ENCODE measurements around the gene PLD6.
"Not testable (repeated sequence)": the region's sequence is repeated elsewhere in the genome, so short reads cannot be mapped to it uniquely, and the experiment has no call there.

PLD6 gene

GRCh38 chr17:17177176-17177575 is 29.0 kb downstream of the PLD6 start:
- no peak for DNase-seq (ENCODE audit: low read depth, low spot score)

GRCh38 chr17:17176341-17176740 is 29.8 kb downstream of the PLD6 start:
- no peak for DNase-seq (ENCODE audit: low read depth, low spot score)

GRCh38 chr17:17175917-17176316 is 30.2 kb downstream of the PLD6 start:
- no peak for DNase-seq (ENCODE audit: low read depth, low spot score)

GRCh38 chr17:17175340-17175739 is 30.8 kb downstream of the PLD6 start:
- DNase-seq (ENCODE audit: low read depth, low spot score), result no peak

- DNase-seq (ENCODE audit: low read depth, low spot score), result no peak
These were observed 32.2 kb downstream of the PLD6 start for GRCh38 chr17:17173921-17174320.

GRCh38 chr17:17172990-17173389 is 33.1 kb downstream of the PLD6 start:
- no peak for DNase-seq (ENCODE audit: low read depth, low spot score)

GRCh38 chr17:17172001-17172939 is 33.9 kb downstream of the PLD6 start:
- no peak for DNase-seq (ENCODE audit: low read depth, low spot score)

GRCh38 chr17:17171186-17171585 is 34.9 kb downstream of the PLD6 start:
- DNase-seq (ENCODE audit: low read depth, low spot score), result no peak

- DNase-seq (ENCODE audit: low read depth, low spot score), result no peak
These were observed 35.7 kb downstream of the PLD6 start for GRCh38 chr17:17170346-17170985.

- DNase-seq (ENCODE audit: low read depth, low spot score), result no peak
These were observed 36.7 kb downstream of the PLD6 start for GRCh38 chr17:17169396-17169795.

GRCh38 chr17:17168401-17168800 is 37.7 kb downstream of the PLD6 start:
- no peak for DNase-seq (ENCODE audit: low read depth, low spot score)

- DNase-seq (ENCODE audit: low read depth, low spot score), result no peak
These were observed 38.1 kb downstream of the PLD6 start for GRCh38 chr17:17167986-17168385.

GRCh38 chr17:17167356-17167755 is 38.8 kb downstream of the PLD6 start:
- no peak for DNase-seq (ENCODE audit: low read depth, low spot score)

- no peak for DNase-seq (ENCODE audit: low read depth, low spot score)
These were observed 39.7 kb downstream of the PLD6 start for GRCh38 chr17:17166446-17166845.

- no peak for DNase-seq (ENCODE audit: low read depth, low spot score)
These were observed 40.3 kb downstream of the PLD6 start for GRCh38 chr17:17165666-17166308.

GRCh38 chr17:17164676-17165075 is 41.5 kb downstream of the PLD6 start:
- DNase-seq (ENCODE audit: low read depth, low spot score), result no peak

- no peak for DNase-seq (ENCODE audit: low read depth, low spot score)
These were observed 42.0 kb downstream of the PLD6 start for GRCh38 chr17:17164156-17164555.

GRCh38 chr17:17161759-17162158 is 44.4 kb downstream of the PLD6 start:
- no peak for DNase-seq (ENCODE audit: low read depth, low spot score)

GRCh38 chr17:17161121-17161520 is 45.0 kb downstream of the PLD6 start:
- no peak for DNase-seq (ENCODE audit: low read depth, low spot score)

GRCh38 chr17:17159571-17159970 is 46.6 kb downstream of the PLD6 start:
- no peak for DNase-seq (ENCODE audit: low read depth, low spot score)

GRCh38 chr17:17158506-17158905 is 47.6 kb downstream of the PLD6 start:
- DNase-seq (ENCODE audit: low read depth, low spot score), result not testable (repeated sequence)

GRCh38 chr17:17157041-17157440 is 49.1 kb downstream of the PLD6 start:
- no peak for DNase-seq (ENCODE audit: low read depth, low spot score)
